ENCODE data around the gene CACNA1C.

The CACNA1C gene

GRCh38 chr12:2567711-2568110 is 514.9 kb downstream of the CACNA1C start:
- DNase-seq: no peak

- DNase-seq: no peak
Observed at GRCh38 chr12:2570562-2570961, 517.8 kb downstream of the CACNA1C start.

- DNase-seq: no peak
Observed at GRCh38 chr12:2574355-2574935, 521.7 kb downstream of the CACNA1C start.

GRCh38 chr12:2575245-2575644 is 522.5 kb downstream of the CACNA1C start:
- no peak for DNase-seq

- DNase-seq: no peak
Observed at GRCh38 chr12:2578211-2578610, 525.4 kb downstream of the CACNA1C start.

GRCh38 chr12:2578772-2579171 is 526.0 kb downstream of the CACNA1C start:
- DNase-seq: no peak

- DNase-seq: no peak
Observed at GRCh38 chr12:2580821-2581220, 528.0 kb downstream of the CACNA1C start.

GRCh38 chr12:2581293-2582045 is 528.7 kb downstream of the CACNA1C start:
- no peak for DNase-seq

GRCh38 chr12:2582631-2583030 is 529.8 kb downstream of the CACNA1C start:
- DNase-seq: no peak

- peak; percentile 83 for DNase-seq
Observed at GRCh38 chr12:2583091-2583497, 530.3 kb downstream of the CACNA1C start.

- no peak for DNase-seq
Observed at GRCh38 chr12:2583642-2584401, 531.0 kb downstream of the CACNA1C start.

- no peak for DNase-seq
Observed at GRCh38 chr12:2586156-2587038, 533.6 kb downstream of the CACNA1C start.

GRCh38 chr12:2588345-2588744 is 535.6 kb downstream of the CACNA1C start:
- DNase-seq: peak; percentile 26

- no peak for DNase-seq
Observed at GRCh38 chr12:2589381-2589780, 536.6 kb downstream of the CACNA1C start.

GRCh38 chr12:2593045-2593444 is 540.3 kb downstream of the CACNA1C start:
- no peak for DNase-seq

GRCh38 chr12:2596441-2596840 is 543.7 kb downstream of the CACNA1C start:
- no peak for DNase-seq

GRCh38 chr12:2605301-2605700 is 552.5 kb downstream of the CACNA1C start:
- DNase-seq: no peak

GRCh38 chr12:2606186-2606910 is 553.6 kb downstream of the CACNA1C start:
- DNase-seq: no peak

- no peak for DNase-seq
Observed at GRCh38 chr12:2607881-2608607, 555.3 kb downstream of the CACNA1C start.

- DNase-seq: no peak
Observed at GRCh38 chr12:2608608-2608945, 555.8 kb downstream of the CACNA1C start.

GRCh38 chr12:2609020-2609419 is 556.2 kb downstream of the CACNA1C start:
- DNase-seq: peak; percentile 27

GRCh38 chr12:2610358-2610757 is 557.6 kb downstream of the CACNA1C start:
- DNase-seq: no peak
